Cardiac fibroblast (primary cell): ENCODE data around the gene SLC22A16.

ENCODE experiments used
- DNase-seq, 2 donors: peaks; one replicate each; pipeline versions ENCODE4 v3.0.0 to v3.0.0-alpha.2; 2010; ENCODE audit warnings: low read depth in 2 of 2
- H3K4me3 ChIP-seq, 2 donors: replicated peaks in 1 of 2; 1 replicate in 1 of 2; 2 replicates in 1 of 2; pipeline ENCODE4 v1.5.1; 2011; ENCODE audit warnings: low read depth in 2 of 2, low read length in 2 of 2, mild to moderate bottlenecking in 2 of 2, moderate library complexity in 1 of 2
- CTCF ChIP-seq: IDR thresholded peaks from one replicate; pipeline ENCODE4 v1.5.1; 2011; ENCODE audit warnings: low read depth, mild to moderate bottlenecking, low read length, inconsistent platforms

The SLC22A16 gene

GRCh38 chr6:110432285-110432900 lies 44.0 kb downstream of the SLC22A16 start:
- H3K4me3 ChIP-seq = no peak overlapping the region
- TF ChIP-seq CTCF = no peak
- no peak for DNase-seq

GRCh38 chr6:110430741-110431140 lies 45.7 kb downstream of the SLC22A16 start:
- TF ChIP-seq CTCF = no peak
- no peak for DNase-seq

GRCh38 chr6:110430236-110430635 lies 46.2 kb downstream of the SLC22A16 start:
- TF ChIP-seq CTCF = no peak
- H3K4me3 ChIP-seq = no peak overlapping the region

More at GRCh38 chr6:110430741-110431140, 45.7 kb downstream of the SLC22A16 start:
- H3K4me3 ChIP-seq = no peak overlapping the region

GRCh38 chr6:110428153-110428552 lies 48.3 kb downstream of the SLC22A16 start:
- no peak for TF ChIP-seq CTCF
- DNase-seq = no peak
- no peak overlapping the region for H3K4me3 ChIP-seq

More at GRCh38 chr6:110430236-110430635, 46.2 kb downstream of the SLC22A16 start:
- no peak for DNase-seq

- DNase-seq = no peak
- no peak for TF ChIP-seq CTCF
- H3K4me3 ChIP-seq = no peak overlapping the region
These were observed 50.6 kb downstream of the SLC22A16 start for GRCh38 chr6:110425816-110426215.

GRCh38 chr6:110422444-110422822 lies 54.0 kb downstream of the SLC22A16 start:
- no peak for TF ChIP-seq CTCF
- DNase-seq = peak in 1 of 2 donors; percentile 10
- no peak overlapping the region for H3K4me3 ChIP-seq
